GM19351 (cell line): Measurements from ENCODE around the gene LYRM9.
"Not testable (repeated sequence)": the region's sequence is repeated elsewhere in the genome, so short reads cannot be mapped to it uniquely, and the experiment has no call there.

ENCODE experiments used
- ATAC-seq: cut with Tn5 transposase; IDR thresholded peaks from one replicate; pipeline ENCODE4 v1.9.1; 2021; ENCODE audit warnings: mild to moderate bottlenecking, moderate library complexity; ENCODE audit not compliant: unreplicated experiment

Gene LYRM9

DNA sequence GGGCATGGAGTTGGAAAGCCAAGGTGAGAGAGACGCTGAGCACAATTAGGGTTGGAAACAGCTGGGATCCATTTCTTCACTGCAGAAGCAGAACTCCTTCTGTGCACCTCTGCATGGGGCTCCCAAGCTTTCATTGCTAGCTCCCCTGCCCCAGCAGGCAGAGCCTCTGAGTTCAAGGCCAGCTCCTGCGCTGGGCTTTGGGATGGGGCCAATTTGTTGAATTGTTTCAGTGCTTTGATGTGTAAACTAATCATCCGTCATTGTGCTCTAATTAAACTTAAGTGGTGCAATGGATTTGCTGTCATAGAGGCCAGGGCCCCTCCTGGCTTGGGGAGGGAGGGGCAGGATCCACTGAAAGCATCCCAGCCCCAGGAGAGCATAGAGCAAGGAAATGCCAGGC is 13.5 kb upstream of the LYRM9 start:
- no peak for ATAC-seq

DNA sequence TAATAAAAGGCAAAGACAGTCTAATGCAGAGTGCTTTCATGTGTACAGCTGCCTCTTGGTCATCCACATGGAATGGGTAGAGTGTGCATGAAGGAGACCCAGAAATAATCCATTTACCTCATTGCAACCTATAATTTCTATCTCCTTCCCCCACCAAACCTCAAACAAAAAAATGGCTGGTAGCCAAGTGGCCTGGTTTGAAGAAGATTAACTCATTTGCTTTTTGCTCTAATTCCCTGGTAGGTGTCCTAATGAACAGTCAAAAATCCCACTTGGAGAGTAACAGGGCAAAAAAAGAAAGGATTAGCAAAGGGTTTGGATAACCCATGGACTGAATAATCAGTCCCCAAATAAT is 13.0 kb upstream of the LYRM9 start:
- ATAC-seq = no peak

GRCh38 chr17:27905447-27906225 is 12.5 kb upstream of the LYRM9 start:
- no peak for ATAC-seq

DNA sequence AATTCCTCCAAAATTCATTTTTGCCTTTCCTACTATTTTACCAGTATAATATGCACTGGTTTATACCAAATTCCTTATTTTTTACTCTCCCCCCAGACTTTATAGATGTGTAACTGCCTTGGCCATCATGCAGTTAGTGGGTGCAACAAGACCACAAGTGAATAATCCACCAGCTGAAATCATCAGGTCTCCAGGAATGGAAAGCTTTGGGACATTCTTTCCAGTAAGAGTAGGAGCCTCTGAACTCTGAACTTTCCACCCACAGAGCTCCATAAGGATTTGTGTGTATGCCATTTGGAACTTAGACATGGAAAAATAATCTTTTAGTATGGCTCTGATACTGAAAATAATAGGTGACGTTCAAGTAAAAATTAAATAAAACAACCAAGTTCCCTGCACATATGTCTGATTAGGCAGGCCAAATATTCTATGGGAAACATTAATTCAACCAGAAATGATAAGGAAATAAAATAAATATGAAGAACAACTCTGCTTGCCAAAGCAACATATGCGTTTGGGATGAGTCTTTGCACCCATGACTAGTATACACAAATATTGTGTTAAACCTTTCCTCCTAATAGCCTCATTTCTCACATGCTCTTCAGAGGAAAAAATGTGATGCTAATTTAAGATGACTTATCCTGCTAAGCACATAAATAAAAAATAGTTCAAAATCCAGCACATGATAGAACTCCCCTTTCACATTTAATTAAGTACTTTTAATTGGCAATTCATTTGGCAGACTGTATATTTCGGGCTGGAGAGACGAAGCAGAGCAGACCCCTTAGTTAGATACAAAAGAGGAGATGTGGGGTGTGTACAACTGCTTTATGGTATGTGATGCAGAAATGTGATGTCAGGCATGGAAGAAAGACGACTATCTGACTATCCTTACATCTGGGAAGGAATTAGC is 11.6 kb upstream of the LYRM9 start:
- ATAC-seq = no peak

DNA sequence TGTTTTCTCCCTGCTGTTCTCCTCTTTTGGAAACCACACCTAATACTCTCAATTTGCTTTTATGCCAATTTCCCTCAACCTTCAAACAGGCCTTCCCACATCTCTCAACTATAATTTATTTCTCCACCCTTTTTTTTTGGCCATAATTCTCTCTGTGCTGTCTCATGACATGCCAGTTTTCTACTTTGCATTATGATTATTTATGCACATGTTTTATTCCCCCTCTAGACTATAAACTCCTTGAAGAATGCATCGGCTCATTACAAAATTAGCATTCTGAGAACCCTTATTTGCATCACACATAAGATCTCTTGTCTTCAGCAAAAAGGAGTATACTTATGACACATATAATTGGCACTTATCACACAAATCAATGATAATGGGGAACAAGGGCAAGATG is 10.9 kb upstream of the LYRM9 start:
- ATAC-seq = no peak

- ATAC-seq = no peak
Observed at GRCh38 chr17:27899525-27899924, 6.4 kb upstream of the LYRM9 start.

GRCh38 chr17:27898096-27898495 is 4.9 kb upstream of the LYRM9 start:
- ATAC-seq = no peak

- ATAC-seq = no peak
Observed at GRCh38 chr17:27896701-27897100, 3.5 kb upstream of the LYRM9 start.

- no peak for ATAC-seq
Observed at GRCh38 chr17:27895940-27896535, 2.9 kb upstream of the LYRM9 start.

- no peak for ATAC-seq
Observed at GRCh38 chr17:27895123-27895895, 2.1 kb upstream of the LYRM9 start.

- ATAC-seq = no peak
Observed at GRCh38 chr17:27893841-27894503, 807 bp upstream of the LYRM9 start.

DNA sequence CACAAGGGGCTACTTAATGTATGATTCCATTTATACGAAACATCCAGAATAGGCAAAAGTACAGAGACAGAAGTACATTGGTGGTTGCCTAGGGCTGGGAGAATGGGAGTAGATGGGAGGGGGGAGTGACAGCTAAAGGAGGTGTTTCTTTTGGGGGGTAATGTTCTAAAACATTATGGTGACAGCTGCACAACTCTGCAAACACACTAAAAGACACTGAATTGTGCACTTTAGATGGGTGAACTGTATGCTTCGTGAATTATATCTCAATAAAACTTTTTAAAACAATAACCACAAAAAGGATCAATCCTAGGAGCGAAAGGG is 661 bp downstream of the LYRM9 start:
- ATAC-seq = no peak

DNA sequence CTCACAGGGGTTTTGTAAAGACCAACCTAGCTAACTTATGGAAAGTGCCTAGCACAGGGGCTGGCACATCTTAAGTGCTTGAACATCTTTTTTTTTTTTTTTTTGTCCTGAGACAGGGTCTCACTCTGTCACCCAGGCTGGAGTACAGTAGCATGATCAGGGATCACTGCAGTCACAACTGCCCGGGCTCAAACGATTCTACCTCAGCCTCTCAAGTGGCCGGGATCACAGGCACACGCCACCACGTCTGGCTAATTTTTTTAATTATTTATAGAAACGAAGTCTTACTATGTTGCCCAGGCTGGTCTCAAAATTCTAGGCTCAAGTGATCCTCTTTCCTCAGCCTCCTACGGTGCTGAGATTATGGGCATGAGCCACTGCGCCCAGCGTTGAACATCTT is 1.3 kb downstream of the LYRM9 start:
- ATAC-seq = no peak

DNA sequence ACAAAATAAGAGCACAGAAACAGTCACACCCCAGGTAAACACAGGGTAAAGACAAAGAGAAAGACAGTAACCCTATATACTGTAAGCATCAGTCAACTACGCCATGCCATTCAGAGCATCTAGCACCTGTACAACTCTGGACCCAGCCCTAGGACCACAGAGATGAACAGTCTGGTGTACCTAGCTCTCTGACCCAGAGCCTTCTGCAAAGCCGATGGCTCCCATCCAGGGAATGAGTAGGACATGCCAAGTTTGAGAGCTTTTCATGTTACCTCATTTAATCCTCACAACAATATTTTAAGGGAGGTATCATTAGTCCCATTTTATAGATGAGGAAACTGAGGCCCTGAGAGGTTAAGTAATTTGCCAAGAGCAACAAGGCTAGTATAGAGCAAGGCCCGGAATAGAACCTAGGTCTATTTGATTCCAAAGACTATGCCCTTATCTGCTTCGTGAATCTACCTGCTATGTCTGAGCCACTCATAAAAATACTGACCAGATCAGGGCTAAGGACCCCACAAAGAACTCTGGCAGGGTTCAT is 3.4 kb downstream of the LYRM9 start:
- ATAC-seq = no peak

DNA sequence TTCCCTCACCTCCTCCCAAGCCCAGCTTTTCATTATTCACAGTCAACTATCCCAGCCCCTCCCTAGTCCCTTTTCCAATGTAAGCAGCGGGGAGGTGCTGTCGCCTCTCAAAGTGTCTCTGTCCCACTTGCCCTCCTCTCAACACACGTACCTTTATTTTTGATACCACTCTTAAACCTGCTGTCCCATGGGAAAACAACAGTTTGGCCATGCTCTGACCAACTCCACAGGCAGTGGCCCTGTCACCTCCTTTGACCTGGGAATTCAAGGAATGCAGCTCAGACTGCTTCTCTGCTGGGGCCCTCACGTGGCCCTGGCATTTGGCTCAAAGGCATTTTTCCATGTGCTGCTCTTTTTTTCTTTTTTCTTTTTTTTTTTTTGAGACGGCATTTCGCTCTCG is 4.2 kb downstream of the LYRM9 start:
- ATAC-seq = no peak

DNA sequence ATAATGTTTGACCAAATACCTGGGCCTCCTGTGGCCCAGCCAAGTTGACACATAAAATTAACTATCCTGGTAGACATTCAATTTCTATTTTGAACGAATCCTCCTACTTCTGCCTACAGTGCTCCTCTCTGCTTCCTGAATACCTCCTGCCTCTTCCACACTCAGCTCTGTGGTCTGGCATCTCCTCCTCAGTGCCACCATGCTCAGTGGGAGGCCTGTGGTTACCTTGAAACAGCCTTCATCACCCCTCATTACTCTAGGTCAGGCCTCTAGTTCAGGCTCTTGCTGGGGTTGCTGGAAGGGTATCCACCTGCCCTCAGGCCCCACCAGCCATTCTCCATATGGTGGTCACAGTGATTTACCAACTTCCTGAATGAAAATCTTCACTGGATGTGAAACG is 5.1 kb downstream of the LYRM9 start:
- ATAC-seq = no peak

GRCh38 chr17:27886348-27886906 is 6.7 kb downstream of the LYRM9 start:
- ATAC-seq = not testable (repeated sequence)

DNA sequence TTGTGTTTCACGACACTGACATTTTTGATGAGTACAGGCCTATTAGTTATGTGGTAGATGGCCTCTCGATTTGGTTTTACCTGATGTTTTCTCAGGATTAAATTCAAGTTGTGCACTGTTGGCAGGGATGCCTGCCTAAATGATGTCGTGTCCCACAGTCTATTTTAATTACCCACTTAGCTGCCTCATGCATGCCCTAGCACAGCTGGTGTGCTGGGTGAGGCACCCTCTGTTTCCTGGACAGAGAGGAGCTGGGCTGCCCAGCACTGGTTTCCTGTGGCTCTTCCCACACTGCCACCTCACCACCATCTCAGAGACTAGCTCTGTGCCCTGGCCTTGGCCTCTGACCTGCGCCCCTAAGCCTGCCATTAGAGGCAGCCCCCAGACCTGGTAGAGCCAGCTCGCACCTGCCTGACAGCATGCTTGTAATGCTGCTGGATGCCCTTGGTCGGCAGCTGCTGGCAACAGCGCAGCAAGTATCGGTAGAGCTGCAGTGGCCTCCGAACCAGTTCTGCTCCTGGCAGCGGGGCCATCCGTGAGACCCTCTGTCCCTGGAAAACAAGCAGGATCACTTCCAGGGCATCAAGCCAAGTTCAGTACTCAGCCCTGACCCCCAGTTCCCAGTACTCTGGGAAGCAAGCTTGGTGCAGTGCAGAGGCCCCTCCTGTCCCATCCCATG is 10.9 kb downstream of the LYRM9 start:
- no peak for ATAC-seq

DNA sequence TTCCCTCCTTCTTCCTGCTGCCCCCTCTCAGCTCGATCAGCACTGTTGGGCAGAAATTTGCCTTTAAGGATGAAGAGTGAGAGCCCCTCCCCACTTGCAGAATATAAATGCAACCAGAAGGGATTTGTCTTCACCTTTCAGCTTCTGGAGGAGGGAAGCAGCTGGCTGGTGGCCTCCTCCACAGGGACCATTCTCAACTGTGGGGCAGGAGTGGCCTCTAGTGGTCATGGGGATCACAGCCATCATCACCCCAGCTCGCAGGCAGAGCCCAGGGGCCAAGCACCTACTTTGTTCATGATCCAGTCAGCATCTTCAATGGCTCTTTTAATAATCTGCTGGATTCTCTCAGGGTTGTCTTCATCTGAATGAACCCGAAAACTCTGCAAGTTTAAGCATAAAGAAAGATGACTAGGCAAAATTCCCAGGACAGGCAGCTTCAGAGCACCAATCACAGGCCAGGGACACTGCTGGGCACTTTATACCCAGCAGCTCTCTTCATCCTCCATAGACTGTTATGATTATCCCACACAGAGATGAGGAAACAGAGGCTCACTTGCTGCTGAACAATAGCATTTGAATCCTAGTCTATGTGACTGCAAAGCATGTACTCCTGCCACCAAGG is 13.1 kb downstream of the LYRM9 start:
- peak; percentile 67 for ATAC-seq
